GM19397 (cell line): ENCODE data around the gene DNAJB8.

Source experiments
- ATAC-seq: cut with Tn5 transposase; IDR thresholded peaks from one replicate; pipeline ENCODE4 v1.9.1; 2021; ENCODE audit warnings: mild to moderate bottlenecking, moderate library complexity; ENCODE audit not compliant: unreplicated experiment

DNAJB8 gene

DNA sequence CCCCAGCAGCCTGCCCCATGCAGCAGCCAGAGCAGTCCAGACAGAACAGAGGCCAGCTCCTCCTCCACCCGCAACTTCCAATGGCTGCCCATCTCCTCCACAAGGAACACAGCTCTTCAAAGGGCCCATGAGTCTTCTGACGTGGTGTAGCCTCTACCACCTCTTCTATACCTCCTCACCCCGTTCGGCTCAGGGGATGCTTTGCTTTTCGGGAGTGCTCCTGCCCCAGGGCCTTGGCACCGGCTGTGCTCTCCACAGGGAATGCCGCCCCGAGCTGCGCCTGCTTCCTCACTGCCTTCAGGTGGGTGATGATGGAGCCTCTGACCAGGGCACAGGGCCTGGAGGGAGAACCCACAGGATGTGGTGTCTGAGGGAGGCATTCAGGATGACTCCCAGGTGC is 14.6 kb downstream of the DNAJB8 start:
- ATAC-seq = no peak

DNA sequence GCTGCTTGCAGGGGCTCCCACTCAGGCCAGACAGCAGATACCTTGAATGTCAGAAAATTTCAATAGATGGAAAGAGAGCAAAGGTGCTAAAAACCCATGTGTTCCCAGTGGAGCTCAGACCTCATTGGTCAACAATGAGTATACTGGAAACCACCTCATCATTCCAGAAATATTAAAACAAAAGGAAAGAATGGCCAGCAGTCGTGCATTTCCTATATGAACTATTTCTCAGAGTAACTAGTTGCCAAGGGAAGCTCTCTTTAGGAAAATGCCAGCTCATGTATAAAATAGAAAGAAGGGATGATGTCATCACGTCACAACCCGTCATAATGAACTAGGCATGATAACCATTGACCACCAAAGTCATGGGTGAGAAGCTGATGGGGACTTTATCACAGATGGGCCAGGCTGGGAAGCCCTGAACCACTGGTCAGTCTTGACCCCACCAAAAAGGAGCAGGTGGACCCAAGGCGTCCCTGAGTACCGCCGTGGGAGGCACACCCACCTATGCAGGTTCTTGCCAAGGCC is 17.5 kb downstream of the DNAJB8 start:
- no peak for ATAC-seq

DNA sequence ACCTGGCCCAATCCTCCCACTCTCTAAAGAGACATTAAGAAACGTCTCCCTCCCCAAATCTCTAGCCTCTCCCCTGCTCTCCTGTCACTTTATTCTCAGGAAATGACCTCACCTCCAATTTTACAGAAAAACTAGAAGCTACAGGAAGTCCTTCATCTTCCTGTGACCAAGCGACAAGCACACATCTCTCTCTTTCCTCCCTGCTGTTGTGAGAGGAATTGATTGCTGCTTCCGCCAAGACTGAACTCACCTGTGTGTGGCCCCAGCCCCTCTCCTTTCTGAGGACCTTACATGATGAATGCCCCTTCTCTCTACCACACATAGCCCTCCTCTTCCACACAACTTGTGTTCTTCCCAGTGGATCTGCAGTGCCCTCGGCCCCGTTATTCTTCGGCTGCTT is 18.2 kb downstream of the DNAJB8 start:
- no peak for ATAC-seq

- no peak for ATAC-seq
These were observed 19.1 kb downstream of the DNAJB8 start for GRCh38 chr3:128447561-128448013.

DNA sequence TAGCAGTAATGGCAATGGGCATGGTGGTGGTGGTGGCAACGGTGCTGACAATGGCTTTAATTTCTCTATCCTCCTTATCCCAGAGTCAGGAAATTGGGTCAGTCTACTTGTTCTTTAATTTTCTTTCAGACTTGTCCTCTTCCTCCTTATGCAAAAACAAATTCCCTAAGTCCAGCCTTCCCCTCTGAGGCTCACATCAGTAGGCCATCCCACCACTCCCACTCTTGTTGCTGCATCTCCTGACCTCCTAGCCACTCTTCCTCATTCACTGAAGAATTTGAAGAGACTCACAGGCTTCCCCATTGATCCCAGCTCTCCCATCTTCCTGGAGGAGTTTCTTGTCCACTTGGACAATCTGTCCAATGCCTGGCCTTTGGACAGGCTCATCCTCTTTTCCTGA is 19.9 kb downstream of the DNAJB8 start:
- ATAC-seq = no peak

DNA sequence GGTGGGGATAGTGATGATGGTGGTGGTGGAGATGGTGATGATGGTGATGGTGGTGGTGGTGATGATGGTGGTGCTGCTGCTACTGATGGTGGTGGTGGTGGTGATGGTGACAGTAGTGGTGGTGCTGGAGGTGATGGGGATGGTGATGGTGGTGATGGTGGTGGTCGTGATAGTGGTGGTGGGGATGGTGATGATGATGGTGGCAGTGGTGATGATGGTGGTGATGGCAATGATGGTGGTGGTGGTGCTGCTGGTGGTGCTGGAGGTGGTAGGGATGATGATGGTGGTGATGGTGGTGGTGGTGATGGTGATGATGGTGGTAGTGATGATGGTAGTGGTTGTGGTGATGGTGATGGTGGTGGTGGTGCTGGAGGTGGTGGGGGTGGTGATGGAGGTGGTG is 21.3 kb downstream of the DNAJB8 start:
- ATAC-seq = no peak

- ATAC-seq = no peak
These were observed 22.9 kb downstream of the DNAJB8 start for GRCh38 chr3:128443771-128444170.

GRCh38 chr3:128442949-128443348 is 23.7 kb downstream of the DNAJB8 start:
- ATAC-seq = no peak

DNA sequence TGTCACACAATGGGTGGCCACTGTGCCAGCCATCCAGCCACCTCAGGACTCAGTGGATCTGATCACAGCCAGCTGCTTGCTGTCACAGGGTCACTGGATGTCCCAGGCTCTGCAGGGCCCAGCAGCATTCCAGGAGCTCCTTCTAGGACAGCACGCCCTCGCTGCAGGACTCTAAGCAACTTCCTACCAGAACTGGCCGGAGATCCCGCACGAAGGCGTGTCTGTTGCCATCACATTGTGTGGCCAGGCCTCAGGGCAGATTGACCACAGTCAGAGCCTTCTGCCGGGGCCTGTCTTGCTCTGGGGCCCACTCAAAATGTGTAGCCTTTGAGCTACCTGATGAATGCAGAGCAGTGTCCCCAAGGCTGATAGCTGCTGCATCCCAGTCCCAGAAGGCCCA is 24.6 kb downstream of the DNAJB8 start:
- no peak for ATAC-seq

- ATAC-seq = no peak
These were observed 27.5 kb downstream of the DNAJB8 start for GRCh38 chr3:128439226-128439625.

DNA sequence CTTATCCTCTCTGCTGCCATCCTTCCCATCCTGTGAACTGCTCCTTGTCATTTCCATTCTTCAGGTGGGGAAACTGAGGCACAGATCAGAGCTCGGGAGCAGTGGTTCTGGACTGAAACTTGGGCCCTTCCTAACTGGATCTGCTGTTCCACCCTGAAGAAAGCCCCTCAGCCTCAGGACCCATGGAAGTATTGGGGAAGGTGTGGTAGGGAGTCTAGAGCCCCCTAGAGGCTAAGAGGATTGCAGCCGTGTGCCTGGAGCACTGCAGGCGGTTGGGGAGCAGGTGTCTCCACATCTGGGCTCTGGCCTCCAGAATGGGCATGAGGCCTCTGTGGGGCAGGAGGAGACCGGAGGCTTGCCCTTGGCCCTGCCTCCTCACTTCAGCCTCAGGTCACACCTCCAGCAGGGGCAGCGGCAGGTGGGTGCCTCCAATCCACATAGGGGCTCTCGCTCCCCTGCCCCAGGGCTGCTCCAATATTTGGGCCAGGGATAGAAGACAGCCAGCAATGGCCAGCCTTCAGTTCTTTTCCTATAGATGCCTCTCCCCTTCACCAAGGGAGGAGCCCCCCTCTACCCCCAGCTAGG is 28.1 kb downstream of the DNAJB8 start:
- ATAC-seq = no peak

DNA sequence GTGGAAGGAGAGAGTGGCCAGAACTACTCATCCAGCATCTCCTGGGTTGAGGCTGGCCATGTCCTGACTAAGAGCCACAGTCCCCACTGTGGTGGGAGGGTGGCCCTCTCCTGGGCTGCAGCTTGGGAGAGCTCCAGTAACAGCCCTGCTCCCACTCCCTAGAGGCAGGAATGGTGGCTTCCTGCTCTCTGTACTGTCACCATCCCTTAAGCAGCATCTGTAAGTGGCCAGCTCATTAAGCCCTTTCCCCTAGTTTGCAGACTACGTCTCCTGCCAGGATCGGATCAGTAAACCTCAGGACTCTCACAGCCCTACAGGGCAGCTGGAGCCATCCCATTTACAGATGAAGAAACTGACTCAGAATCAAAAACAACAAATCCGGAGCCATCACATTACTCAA is 30.5 kb downstream of the DNAJB8 start:
- no peak for ATAC-seq

- ATAC-seq = no peak
These were observed 31.1 kb downstream of the DNAJB8 start for GRCh38 chr3:128435561-128435960.

GRCh38 chr3:128435058-128435457 is 31.6 kb downstream of the DNAJB8 start:
- no peak for ATAC-seq

DNA sequence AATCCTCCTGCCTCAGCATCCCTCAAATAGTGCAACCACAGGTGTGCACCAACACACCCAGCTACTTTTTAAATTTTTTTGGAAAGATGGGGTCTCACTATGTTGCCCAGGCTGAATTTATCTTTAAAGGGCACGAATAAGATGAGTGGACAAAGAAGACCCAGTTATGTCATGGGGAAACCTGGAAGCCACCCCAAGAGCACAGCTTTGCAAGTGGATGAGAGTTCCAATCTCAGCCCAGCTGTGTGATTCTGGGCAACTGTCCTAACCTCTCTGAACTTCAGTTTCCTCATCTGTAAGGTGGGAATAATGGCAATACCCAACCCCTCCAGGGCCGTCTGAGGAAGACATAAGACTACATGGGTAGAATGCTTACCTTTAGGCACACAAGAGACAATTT is 32.2 kb downstream of the DNAJB8 start:
- no peak for ATAC-seq

DNA sequence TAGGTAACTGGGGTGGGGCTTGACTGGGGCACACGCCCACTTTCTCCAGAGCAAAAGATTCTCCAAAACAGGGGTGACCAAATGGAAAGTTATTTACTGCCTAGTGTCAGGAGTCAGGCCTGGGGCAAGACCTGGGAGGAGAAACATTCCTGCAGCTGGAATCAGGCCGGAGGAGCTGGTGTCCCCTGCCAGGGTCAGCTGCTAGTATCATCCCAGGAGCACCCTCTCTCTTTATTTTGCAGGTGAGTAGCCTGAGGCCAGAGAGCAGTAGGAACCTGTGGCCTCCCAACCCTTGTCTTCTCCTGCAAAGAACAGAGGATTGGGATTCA is 32.9 kb downstream of the DNAJB8 start:
- ATAC-seq = no peak

DNA sequence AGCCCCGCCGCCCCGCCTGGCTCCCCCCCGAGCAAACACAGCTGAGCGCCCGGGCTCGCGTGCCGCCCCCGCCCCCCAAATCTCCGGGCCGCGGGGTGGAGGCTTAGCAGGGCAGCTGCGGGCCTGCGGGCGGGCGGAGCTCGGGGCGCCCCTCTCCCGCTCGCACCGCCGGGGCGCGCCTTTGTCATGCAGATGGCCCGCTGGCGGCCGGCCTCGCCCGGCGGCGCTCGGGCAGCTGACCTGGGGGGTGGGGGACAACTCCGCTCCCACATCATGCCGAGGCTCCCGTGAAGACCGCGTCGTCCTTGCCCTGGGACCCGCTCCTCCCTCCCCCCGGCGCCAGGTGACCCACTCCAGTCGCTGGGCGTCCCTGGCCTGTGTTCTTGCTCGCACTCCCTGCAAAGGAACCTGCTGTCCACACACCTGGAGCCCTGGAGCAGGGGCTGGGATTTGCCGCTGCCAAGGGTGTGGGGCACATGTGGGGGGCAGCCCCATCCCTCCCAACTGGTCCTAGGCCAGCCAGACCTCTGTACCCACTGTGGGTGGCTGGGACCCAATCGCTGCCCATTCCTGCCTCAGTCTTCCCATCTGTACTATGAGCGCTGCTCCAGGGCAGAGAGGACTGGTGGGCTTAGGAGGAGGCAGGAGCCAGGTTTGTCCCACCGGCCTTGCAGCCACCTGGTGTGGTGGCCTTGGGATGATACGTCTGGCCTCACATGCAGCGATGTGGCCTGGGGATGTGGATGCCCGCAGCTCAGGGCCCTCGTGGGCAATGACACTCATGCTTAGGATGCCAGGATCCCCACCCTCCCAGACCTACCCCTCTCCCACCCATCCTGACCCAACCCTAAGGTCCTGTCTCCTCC is 33.5 kb downstream of the DNAJB8 start:
- ATAC-seq = no peak

GRCh38 chr3:128432301-128432970 is 34.3 kb downstream of the DNAJB8 start:
- no peak for ATAC-seq

- no peak for ATAC-seq
These were observed 34.8 kb downstream of the DNAJB8 start for GRCh38 chr3:128431803-128432300.

GRCh38 chr3:128430731-128431130 is 36.0 kb downstream of the DNAJB8 start:
- ATAC-seq = no peak

GRCh38 chr3:128430301-128430700 is 36.4 kb downstream of the DNAJB8 start:
- no peak for ATAC-seq

- no peak for ATAC-seq
These were observed 36.9 kb downstream of the DNAJB8 start for GRCh38 chr3:128429751-128430150.
